Non-pigmented ciliary epithelial cell (primary cell): ENCODE results near the gene GTF3C1.

Experiments
- DNase-seq: peaks from one replicate; pipeline ENCODE4 v3.0.0-alpha.2; 2010; ENCODE audit warnings: low read depth

GTF3C1 gene

GRCh38 chr16:27518226-27518625 is 31.5 kb downstream of the GTF3C1 start:
- DNase-seq: no peak

GRCh38 chr16:27517664-27518063 is 32.0 kb downstream of the GTF3C1 start:
- DNase-seq: no peak

GRCh38 chr16:27516365-27516764 is 33.3 kb downstream of the GTF3C1 start:
- no peak for DNase-seq

GRCh38 chr16:27515874-27516353 is 33.8 kb downstream of the GTF3C1 start:
- no peak for DNase-seq

GRCh38 chr16:27514806-27515205 is 34.9 kb downstream of the GTF3C1 start:
- DNase-seq: no peak

- DNase-seq: no peak
Observed at GRCh38 chr16:27511657-27512448, 37.9 kb downstream of the GTF3C1 start.

- no peak for DNase-seq
Observed at GRCh38 chr16:27508476-27508875, 41.2 kb downstream of the GTF3C1 start.

- no peak for DNase-seq
Observed at GRCh38 chr16:27506771-27507170, 42.9 kb downstream of the GTF3C1 start.

- no peak for DNase-seq
Observed at GRCh38 chr16:27505297-27506236, 44.1 kb downstream of the GTF3C1 start.

GRCh38 chr16:27503662-27504061 is 46.1 kb downstream of the GTF3C1 start:
- DNase-seq: no peak

GRCh38 chr16:27500801-27501200 is 48.9 kb downstream of the GTF3C1 start:
- no peak for DNase-seq

GRCh38 chr16:27499659-27500055 is 50.1 kb downstream of the GTF3C1 start:
- no peak for DNase-seq

- no peak for DNase-seq
Observed at GRCh38 chr16:27498916-27499658, 50.6 kb downstream of the GTF3C1 start.

- DNase-seq: no peak
Observed at GRCh38 chr16:27498031-27498825, 51.5 kb downstream of the GTF3C1 start.

GRCh38 chr16:27495191-27495590 is 54.5 kb downstream of the GTF3C1 start:
- peak; percentile 45 for DNase-seq

- DNase-seq: no peak
Observed at GRCh38 chr16:27492588-27492979, 57.1 kb downstream of the GTF3C1 start.

- DNase-seq: no peak
Observed at GRCh38 chr16:27491894-27492587, 57.7 kb downstream of the GTF3C1 start.

GRCh38 chr16:27489906-27490305 is 59.8 kb downstream of the GTF3C1 start:
- no peak for DNase-seq

GRCh38 chr16:27489421-27489820 is 60.3 kb downstream of the GTF3C1 start:
- DNase-seq: no peak

- no peak for DNase-seq
Observed at GRCh38 chr16:27486760-27487159, 63.0 kb downstream of the GTF3C1 start.

- DNase-seq: no peak
Observed at GRCh38 chr16:27486344-27486743, 63.4 kb downstream of the GTF3C1 start.
